Measurements from ENCODE around the gene DHX35. TPM values are rescaled to one million over a fixed set of nuclear protein-coding genes. Genes with fewer than 3 reads are reported as not detected.

DHX35 gene
- total RNA-seq, 1 donor from 2014 or later = 9.5 TPM

GRCh38 chr20:38926934-38927616 is 35.1 kb upstream of the DHX35 start:
- DNase-seq = no peak
- no peak for TF ChIP-seq CTCF (IDR thresholded peaks at IDR 0.05)
- ChIA-PET POLR2A (interaction anchor here (0.6 to 2.1 kb wide), 3 partner anchors 35 to 768 kb away, joined by 4 to 19 read pairs (median 4); partner anchors contain the start of genes DHX35 and PPP1R16B), CTCF (interaction anchor here (1.3 to 1.4 kb wide), 8 partner anchors 34 to 122 kb away, joined by 4 to 17 read pairs (median 4); partner anchors contain the start of gene DHX35)
- ATAC-seq (ENCODE audit: low read depth) = no peak
- peaks cover 12% of the 10 kb centered on the region for H3K4me1 Mint-ChIP-seq
- H3K9me3 Mint-ChIP-seq = no peaks in the 10 kb centered on the region
- peaks cover 18% of the 10 kb centered on the region for H3K36me3 Mint-ChIP-seq (ENCODE audit: low read depth)
- intact Hi-C loops (cut with micrococcal nuclease) = loop anchor here (1.0 to 2.0 kb wide), 4 partner anchors 35 to 179 kb away; partner anchors contain the start of genes ACTR5 and DHX35
- H3K27ac Mint-ChIP-seq = peak overlapping the region; percentile 30
- H3K27me3 Mint-ChIP-seq = peaks cover 3% of the 10 kb centered on the region
- H3K4me3 Mint-ChIP-seq = peak overlapping the region; percentile 77

- no peak overlapping the region for H3K27ac Mint-ChIP-seq
- TF ChIP-seq CTCF (IDR thresholded peaks at IDR 0.05) = no peak
- H3K27me3 Mint-ChIP-seq = peaks cover 3% of the 10 kb centered on the region
- peaks cover 10% of the 10 kb centered on the region for H3K36me3 Mint-ChIP-seq (ENCODE audit: low read depth)
- CTCF ChIA-PET = no interaction called here
- DNase-seq = no peak
- peaks cover 12% of the 10 kb centered on the region for H3K4me1 Mint-ChIP-seq
- intact Hi-C loops (cut with micrococcal nuclease) = loop anchor here (2.0 kb wide), 1 partner anchor 59 kb away; no protein-coding TSS in a partner anchor
- ATAC-seq (ENCODE audit: low read depth) = no peak
- peak overlapping the region; percentile 62 for H3K4me3 Mint-ChIP-seq
- no peaks in the 10 kb centered on the region for H3K9me3 Mint-ChIP-seq
- POLR2A ChIA-PET = no interaction called here
These were observed 34.1 kb upstream of the DHX35 start for GRCh38 chr20:38927902-38928578.

- Mint-ChIP-seq H3K27ac (no peak overlapping the region), H3K4me3 (no peak overlapping the region), H3K9me3 (no peaks in the 10 kb centered on the region), H3K36me3 (ENCODE audit: low read depth) (peaks cover 2% of the 10 kb centered on the region), H3K4me1 (peaks cover 12% of the 10 kb centered on the region), H3K27me3 (peaks cover 3% of the 10 kb centered on the region)
- TF ChIP-seq CTCF (IDR thresholded peaks at IDR 0.05) = no peak
- CTCF ChIA-PET = no interaction called here
- no peak for ATAC-seq (ENCODE audit: low read depth)
- no peak for DNase-seq
- intact Hi-C loops (cut with micrococcal nuclease) = no loop called here
- POLR2A ChIA-PET = interaction anchor here (0.6 kb wide), 1 partner anchor 32 kb away, joined by 4 read pairs; the partner anchor contains the start of gene DHX35
These were observed 31.9 kb upstream of the DHX35 start for GRCh38 chr20:38930242-38930569.

GRCh38 chr20:38931984-38932383 is 30.2 kb upstream of the DHX35 start:
- ATAC-seq (ENCODE audit: low read depth) (no peak), DNase-seq (no peak)
- ChIA-PET CTCF (no interaction called here), POLR2A (no interaction called here)
- Mint-ChIP-seq H3K4me1 (peaks cover 7% of the 10 kb centered on the region), H3K9me3 (no peaks in the 10 kb centered on the region), H3K4me3 (no peak overlapping the region), H3K27ac (no peak overlapping the region), H3K27me3 (peaks cover 3% of the 10 kb centered on the region), H3K36me3 (ENCODE audit: low read depth) (no peaks in the 10 kb centered on the region)
- TF ChIP-seq CTCF (IDR thresholded peaks at IDR 0.05) = no peak
- intact Hi-C loops (cut with micrococcal nuclease) = no loop called here

- Mint-ChIP-seq H3K27me3 (peaks cover 3% of the 10 kb centered on the region), H3K9me3 (no peaks in the 10 kb centered on the region), H3K36me3 (ENCODE audit: low read depth) (no peaks in the 10 kb centered on the region), H3K4me1 (peaks cover 5% of the 10 kb centered on the region), H3K27ac (no peak overlapping the region), H3K4me3 (no peak overlapping the region)
- intact Hi-C loops (cut with micrococcal nuclease) = no loop called here
- CTCF ChIA-PET = no interaction called here
- no peak for ATAC-seq (ENCODE audit: low read depth)
- DNase-seq = no peak
- no peak for TF ChIP-seq CTCF (IDR thresholded peaks at IDR 0.05)
- POLR2A ChIA-PET = no interaction called here
These were observed 29.6 kb upstream of the DHX35 start for GRCh38 chr20:38932457-38933120.
